Body of pancreas (tissue), 4 donors: ENCODE measurements around the gene MAPK8IP3.

Experiments
- CTCF ChIP-seq, 7 experiments: fragments of 450-650 bp in 4 of 7; fragments of 200-600 bp in 3 of 7; sonication (generic) in 3 of 7; IDR thresholded peaks; one replicate each; pipeline ENCODE4 v1.5.1; 2016 to 2019; ENCODE audit warnings: antibody characterized with exemption in 7 of 7
- POLR2A ChIP-seq, 3 donors: fragments of 450-650 bp; IDR thresholded peaks; one replicate each; pipeline ENCODE4 v1.6.1; 2016; ENCODE audit warnings: antibody characterized with exemption in 3 of 3, mild to moderate bottlenecking in 2 of 3

GRCh38 chr16:1708768-1709180 lies 2.8 kb downstream of the MAPK8IP3 start:
- TF ChIP-seq CTCF (IDR thresholded peaks at IDR 0.05) (no peak), POLR2A (IDR thresholded peaks at IDR 0.05) (no peak)
